Renal pelvis (tissue), 4 donors: ENCODE data around the gene CDC42EP5. TPM values are rescaled to one million over a fixed set of nuclear protein-coding genes. Genes with fewer than 3 reads are reported as not detected.
A peak's percentile ranks its signal among the peaks of the same experiment; 100 is the strongest.

Source experiments
- DNase-seq: peaks from one replicate; pipeline ENCODE4 v3.0.0-alpha.2; 2013
- polyA plus RNA-seq, 3 donors: library from polyadenylated mRNA; unstranded; fragments of 120-200 nt; gene quantifications; one replicate each; pipeline ENCODE4 v1.2.1, GENCODE V29; 2013; ENCODE audit not compliant: insufficient read length in 3 of 3

The CDC42EP5 gene
- polyA plus RNA-seq, 3 donors, result 27.1 to 46.5 (median 40.9) TPM

DNA sequence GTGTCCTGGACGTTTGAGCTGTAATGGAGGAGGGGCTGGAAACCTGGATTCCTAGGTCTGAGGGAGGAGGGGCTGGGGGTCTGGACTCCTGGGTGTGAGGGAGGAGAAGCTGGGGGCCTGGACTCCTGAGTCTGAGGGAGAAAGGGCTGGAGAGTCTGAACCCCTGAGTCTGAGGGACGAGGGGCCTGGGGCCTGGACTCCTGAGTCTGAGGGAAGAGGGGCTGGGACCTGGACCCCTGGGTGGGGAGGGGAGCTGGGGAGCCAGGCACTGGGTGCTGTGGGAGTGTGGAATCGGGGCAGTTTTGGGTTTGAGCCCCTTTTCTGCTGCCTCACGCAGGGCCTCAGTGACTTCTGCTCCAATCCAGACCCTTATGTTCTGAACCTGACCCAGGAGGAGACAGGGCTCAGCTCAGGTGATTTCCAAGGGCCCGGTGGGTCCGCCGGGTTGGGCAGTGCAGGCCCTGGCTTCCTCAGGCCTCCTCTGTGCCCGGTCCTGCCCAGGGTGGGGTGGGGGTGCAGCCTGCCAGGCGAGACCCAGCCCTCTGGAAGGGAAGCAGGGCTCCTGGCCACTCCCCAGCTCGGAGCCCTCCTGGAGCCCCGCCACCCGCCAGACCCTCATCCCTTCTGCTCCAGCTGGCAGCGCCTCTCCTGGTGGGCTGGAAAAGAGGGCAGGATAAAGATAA is 43.4 kb downstream of the CDC42EP5 start:
- DNase-seq, result no peak

DNA sequence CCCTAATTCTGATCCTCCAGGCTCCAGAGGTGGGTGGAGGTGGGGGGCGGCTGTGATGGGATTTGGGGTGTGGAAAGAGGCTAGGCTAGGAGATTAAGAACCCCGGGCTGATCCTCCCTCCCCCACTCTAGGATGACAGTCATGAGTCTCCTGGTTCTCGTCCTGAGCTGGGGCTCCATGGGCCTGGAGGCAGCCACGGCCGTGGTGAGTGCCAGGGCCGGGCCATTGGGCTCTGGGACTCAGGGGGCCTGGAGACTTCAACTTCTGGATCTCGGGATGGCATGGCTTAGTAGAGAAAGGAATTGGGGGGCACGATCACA is 44.0 kb downstream of the CDC42EP5 start:
- DNase-seq, result no peak

DNA sequence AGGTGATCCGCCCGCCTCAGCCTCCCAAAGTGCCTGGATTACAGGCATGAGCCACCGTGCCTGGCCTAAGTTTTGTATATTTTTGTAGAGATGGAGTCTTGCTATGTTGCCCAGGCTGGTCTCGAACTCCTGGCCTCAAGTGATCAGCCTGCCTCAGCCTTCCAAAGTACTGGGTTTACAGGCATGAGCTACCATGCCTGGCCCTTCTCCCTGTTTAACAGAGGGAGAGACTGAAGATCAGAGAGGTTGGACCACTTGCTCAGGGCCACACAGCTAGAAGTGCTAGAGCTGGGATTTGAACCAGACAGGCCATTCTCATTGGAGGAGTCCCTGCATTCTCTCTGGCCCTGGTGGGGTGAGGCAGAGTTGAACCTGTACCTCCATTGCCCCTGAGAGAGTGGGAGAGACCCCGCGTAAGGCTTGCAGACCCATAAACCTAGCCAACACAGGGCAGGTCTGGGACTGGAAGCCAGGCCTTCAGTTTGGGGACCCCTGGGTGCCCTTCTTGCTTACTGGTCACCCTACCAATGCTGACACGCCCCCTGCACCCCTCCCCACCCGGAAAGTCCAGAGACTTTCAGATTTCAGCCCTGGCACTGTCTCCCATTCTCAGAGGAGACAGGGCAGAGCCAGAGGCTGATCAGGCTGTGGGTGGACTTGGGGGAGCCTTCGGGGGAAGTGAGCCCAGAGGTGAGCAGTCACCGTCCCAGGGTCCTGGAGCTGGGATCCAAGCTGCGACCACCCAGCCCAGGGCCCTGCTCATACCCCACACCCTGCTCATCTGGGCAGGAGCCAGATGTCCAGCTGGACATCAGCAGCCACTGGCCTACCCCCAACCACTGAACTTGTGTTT is 44.5 kb downstream of the CDC42EP5 start:
- no peak for DNase-seq

DNA sequence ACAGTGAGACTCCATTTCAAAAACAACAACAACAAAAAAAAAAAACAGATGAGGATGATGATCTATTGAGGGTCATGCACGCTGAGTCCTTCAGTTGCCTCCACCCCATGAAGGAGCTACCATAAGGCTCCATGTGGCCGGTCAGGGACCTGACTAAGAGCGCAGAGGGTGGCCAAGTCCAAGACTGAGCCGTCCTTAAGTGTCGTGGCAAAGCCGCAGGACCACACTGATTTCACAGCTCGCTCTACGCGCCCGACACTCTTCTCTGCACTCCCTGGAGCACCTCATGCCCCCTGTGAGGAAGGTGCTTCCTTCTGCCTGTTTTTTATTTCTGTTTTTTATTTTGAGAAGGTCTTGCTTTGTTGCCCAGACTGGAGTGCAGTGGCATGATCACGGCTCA is 45.5 kb downstream of the CDC42EP5 start:
- DNase-seq, result no peak

DNA sequence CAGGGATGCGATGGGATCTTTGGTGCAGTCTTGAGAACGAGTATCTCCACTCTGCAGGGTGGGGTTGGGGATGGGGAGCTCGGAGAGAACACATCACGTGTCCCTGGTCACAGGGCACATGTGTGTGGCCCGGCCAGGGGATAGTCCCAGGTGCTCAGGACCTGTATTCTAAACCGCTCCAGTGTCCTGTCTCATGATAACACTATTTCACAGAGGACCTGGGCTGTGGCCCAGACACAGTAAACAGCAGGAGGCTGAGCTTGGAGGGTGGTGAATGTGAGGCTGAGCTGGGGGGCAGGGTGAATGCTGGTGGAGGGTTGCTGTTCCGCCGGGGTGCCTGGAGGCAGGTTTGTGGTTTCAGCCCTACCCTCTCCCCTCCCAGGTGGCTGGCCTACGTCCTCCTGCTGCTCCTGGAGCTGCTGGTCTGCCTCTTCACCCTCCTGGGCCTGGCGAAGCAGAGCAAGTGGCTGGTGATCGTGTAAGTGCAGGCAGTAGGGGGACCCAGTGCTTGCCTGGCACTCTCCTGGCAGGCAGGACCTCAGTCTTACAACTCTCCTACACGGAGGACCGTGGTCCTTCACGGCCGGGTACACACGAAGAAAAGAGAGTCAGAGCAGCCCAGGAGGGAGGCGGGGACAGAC is 46.7 kb downstream of the CDC42EP5 start:
- DNase-seq, result no peak

DNA sequence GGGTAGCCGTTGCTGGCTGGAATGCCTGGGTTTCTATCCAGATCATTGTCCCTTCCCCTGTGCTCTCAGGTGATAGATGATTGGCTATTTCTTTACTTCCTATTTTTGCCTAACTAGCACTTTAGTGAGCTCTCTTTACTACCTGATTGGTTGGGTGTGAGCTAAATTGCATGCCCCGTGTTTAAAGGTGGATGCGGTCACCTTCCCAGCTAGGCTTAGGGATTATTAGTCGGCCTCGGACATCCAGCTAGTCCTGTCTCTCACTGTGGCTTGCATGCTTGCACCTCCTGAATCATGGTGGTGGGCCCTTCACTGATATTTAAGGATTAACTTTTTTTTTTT is 47.7 kb downstream of the CDC42EP5 start:
- no peak for DNase-seq

DNA sequence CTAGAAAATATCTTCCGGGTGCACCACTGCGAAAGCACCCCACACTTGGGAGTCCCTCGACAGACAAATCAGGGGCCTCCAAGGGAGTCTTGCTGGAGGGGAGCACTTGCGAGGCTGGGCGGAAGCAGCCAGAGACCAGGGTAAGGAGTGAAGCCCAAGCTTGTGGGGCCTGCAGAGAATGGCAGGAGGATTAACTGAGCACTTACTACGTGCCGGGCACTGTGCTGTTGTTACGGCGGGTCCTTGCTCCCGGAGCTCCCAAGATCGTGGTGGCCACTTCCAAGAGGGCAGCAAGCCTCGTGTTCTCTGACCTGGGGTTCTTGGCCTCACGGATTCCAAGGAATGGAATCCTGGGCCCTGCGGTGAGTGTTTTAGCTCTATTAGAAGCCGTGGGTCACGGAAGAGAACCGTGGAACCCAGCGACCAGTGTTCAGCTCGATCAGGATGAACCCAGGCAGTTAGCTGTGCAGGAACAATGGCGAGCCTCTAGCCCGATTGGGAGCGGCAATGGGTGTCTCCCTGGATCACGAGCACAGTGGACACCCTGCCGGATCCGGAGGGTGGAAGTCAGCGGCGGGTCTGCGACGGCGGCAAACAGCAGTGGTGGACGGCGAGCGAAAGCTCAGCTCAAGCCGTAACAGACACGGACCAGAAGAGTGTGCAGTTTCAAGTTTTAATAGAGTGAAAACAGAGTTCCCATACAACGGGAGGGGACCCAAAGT is 48.3 kb downstream of the CDC42EP5 start:
- no peak for DNase-seq

DNA sequence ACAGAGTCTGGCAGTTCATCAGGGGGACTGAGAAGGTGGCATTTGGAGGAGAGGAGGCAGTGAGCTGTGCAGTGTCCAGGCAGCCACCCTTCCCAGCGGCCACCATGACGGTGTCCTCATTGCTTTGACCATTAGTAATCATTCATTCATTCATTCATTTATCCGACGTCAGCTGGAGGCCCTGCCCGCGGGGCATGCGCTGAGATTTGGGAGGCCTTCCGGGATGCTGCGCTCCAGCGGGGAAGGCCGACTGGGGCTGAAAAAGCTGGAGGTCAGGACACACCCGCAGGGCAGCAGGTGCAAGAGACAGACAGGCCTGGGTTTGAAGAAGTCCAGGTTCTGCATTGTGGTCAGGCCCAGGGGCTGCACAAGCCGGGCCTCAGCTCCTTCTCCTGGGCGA is 48.9 kb downstream of the CDC42EP5 start:
- no peak for DNase-seq

DNA sequence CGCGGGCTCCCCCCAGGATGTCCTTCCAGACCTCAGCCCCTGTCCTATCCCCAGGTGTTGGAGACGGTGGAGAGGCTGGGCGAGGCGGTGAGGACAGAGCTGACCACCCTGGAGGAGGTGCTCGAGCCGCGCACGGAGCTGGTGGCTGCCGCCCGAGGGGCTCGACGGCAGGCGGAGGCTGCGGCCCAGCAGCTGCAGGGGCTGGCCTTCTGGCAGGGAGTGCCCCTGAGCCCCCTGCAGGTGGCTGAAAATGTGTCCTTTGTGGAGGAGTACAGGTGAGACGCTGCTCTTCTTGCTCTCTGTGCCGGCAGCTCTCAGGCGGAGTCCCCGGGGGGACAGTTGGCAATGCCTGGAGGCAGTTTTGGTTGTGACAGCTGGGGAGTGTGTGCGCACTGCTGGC is 51.0 kb downstream of the CDC42EP5 start:
- DNase-seq, result no peak

DNA sequence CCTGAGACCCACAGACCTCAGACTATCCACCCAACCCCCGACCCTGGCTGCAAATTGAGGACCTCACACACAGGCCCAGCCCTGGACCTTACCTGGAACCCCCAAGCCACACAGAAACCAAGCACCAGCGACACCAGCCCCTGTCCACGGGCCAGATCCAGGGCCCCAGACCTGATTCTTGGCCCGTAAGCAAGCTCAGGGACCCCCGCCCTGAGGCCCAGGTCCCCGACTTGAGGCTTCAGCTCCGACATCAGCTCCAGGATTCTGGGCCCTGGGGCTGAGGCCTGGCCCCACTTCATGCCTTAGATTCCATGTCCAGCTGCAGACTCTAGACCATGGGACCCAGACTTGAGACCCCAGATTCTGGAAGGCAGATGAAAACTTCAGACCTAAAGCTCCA is 51.6 kb downstream of the CDC42EP5 start:
- DNase-seq, result no peak

DNA sequence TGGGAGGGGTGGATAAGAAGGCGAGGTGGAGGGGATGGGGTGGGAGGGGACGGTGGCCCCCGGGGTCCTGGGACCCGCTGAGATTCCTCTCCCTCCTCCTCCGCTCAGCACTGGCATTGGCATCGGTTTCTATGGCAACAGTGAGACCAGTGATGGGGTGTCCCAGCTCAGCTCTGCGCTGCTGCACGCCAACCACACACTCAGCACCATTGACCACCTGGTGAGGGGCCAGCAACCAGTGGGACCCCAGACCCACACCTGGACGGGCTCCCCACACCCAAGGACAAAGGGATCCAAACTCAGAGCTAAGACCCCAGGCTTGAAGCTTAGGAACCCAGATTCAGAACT is 52.0 kb downstream of the CDC42EP5 start:
- no peak for DNase-seq

DNA sequence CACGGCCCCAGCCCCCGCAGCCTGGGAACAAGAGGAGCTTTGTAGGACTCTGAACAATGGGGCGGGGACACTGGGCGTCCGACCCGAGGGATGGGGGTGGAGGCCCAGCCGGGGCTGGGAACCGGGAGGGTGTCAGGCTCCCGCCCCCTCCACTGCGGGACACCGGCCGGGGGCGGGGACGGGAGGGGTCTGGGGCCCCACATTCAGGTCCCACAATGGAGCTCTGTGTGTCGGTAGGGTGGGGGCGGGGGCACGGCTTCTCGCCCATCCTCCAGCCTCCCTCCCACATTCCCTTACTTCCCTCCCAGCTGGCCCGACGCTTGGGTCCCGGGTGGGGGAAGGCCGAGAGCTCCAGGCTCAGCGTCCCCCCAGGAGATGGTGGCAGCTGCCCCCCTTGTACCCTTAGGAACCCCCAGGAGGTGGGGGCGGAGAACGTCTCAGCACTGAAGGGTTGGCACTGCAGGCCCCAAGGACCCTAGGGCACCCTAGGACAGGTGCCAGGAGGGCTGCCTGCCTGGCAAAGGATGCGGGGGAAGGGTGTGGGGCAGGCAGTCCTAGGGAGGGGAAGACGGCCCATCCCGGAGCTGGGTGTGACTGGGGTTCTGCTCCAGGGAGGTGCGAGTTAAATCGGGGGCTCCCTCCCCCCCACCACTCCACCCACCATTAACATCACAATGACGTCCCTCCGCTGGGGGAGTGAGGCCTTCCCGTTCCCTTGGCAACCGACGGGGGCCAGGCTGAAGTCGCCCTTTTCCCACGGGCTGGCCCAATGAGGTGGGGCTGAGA is 52.5 kb downstream of the CDC42EP5 start:
- DNase-seq, result peak; percentile 59

DNA sequence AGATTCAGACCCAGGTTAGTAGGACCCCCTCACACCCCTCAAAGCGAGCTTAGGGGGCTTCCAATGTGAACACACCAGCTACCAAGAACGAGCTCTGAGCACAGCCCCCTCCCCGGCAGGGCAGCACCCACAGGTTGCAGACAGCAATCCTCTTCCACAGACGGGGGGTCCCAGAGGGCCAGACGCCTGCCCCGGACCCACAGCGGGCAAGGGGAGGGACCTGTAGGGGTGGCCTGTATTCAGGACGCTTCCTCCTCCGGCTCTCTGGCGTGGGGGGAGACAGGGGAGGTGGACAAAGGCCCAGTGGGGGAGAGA is 53.1 kb downstream of the CDC42EP5 start:
- DNase-seq, result no peak

DNA sequence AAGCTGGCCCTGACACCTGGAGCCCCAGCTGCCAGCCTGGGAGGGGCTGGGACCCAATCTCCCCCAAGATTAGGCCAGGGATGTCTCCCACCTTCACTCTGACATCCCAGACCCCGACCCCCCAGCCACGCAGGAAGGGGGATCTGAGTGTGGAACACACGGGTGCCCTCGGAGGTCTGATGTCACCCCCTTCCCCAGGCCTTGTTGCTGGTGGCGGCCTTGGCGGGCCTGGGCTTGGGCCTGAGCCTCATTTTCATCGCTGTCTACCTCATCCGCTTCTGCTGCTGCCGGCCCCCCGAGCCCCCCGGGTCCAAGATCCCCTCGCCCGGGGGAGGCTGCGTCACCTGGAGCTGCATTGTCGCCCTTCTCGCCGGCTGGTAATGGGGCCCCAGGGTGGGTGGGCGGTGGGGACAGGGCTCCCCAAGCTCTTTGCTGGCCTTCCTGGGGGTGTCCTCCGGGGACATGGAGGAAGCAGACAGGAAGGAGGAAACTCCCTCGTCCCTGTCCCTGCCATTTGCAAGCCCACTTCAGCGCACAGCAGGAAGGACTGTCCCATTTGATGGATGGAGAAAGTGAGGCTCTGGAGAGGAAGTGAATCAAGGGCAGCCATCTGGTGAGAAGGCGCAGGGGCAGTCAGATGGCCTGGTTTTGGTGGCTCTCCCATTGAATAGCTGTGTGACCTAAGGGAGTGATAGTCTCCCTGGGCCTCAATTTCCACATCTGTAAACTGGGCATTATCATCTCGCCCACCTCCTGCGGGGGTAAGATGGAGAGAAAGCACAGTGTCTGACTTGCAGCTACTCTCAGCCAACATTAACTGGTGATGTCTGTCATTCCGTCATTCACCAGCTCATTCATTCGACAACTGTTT is 53.9 kb downstream of the CDC42EP5 start:
- DNase-seq, result no peak

DNA sequence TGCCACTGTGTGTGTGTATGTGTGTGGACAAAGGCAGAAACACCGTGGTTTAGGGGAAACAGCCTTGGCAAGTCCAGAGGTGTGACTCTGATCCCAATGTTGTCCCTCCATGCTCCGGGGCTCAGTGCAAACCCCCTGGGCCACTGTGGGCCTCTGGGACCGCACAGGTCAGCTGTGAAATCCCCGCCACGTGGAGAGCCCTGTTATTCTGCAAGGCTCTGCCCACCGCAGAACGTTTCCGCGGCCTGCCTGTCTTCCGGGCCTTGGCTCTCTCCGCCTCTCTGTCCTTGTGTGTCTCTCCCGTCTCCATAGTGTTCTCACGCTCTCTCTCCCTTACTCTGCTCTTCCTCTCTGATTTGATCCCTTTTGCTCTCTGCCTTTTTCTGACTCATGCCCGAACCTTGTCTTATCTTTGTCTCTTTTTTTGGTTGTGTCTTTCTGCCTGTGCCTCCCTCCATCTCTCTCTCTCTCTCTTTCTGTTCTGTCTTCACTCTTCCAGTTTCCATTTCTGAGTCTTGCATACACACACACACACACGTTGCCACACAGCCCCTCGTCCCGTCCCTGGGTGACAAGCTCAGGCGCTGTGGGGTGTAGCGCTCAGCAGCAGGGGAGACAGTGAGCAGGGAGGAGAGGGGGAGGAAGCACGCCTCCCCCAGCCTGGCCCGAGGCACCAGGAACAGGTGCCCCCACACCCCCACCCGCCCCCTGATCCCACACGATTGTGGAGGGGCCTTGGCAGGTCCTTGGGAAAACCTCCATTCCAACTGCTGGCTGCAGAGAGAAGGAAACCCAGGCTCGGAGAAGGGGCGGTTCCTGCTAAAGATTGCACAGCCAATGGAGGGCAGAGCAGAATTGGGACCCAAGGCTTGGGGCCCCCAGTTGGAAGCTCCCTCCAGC is 54.8 kb downstream of the CDC42EP5 start:
- no peak for DNase-seq

DNA sequence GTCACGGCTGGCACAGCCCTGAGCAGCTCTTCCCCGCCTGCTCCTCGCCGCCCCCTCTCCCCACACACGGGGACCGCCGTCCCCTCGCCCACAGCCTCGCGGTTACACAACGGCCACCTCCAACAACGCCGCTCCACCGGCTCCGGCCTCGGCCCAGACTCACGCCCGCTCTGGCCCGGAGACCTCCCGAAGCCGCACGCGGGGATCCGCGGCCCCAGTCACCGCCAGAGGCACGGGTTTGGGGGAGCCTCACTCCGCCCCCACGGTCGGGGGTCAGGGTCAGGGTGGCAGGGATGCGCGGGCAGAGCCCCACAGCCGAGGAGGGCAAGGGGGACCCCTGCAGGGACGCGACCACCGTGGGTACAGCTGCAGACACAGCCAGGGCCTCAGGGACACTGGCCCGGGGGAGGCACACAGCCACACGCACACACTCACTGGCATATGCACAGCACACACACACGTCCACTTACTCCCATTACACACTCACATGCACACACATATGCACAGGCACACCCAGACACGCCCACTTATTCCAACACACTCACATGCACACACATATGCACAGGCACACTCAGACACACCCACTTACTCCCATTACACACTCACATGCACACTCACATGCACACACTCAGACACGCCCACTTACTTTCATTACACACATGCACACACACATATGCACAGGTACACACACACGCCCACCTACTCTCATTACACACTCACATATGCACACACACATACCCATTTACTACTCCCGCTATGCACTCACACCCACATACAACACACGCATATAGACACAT is 56.2 kb downstream of the CDC42EP5 start:
- DNase-seq, result no peak

DNA sequence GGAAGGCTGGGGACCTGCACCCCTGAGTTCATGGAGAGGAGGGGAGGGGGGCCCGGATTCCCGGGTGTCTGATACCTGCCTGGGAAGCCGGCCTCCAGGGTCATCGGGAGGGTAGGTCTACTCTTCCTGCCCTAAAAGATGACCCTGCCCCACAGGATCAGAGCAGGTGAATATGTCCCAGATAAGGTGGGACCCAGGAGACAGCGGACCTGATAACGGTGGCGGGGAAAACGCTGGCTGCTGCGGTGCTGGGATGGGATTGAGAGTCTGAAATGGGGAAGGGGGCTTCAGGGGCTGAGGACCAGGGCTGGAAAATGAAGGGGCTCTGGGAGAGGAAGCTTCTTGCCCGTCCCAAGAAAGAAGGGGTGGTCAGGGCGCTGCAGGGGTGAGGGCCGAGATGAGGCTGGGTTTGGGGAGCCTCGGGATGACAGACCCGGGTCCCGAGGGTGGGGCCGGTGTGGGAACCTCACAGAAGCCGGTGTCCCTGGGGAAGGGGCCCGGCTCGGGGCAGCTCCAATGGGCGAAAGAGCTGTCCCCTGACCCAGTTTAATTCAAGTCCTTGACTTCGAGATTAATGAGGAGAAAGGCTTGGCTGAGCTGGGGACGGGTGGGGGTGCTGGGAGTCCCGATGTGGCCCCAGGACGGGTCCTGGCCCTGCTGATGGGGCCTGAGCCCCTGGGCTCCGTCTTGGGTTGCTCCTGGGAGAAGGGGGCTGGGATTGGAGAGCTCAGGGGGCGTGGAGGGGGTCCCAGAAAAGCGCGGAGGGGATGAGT is 57.0 kb downstream of the CDC42EP5 start:
- no peak for DNase-seq

DNA sequence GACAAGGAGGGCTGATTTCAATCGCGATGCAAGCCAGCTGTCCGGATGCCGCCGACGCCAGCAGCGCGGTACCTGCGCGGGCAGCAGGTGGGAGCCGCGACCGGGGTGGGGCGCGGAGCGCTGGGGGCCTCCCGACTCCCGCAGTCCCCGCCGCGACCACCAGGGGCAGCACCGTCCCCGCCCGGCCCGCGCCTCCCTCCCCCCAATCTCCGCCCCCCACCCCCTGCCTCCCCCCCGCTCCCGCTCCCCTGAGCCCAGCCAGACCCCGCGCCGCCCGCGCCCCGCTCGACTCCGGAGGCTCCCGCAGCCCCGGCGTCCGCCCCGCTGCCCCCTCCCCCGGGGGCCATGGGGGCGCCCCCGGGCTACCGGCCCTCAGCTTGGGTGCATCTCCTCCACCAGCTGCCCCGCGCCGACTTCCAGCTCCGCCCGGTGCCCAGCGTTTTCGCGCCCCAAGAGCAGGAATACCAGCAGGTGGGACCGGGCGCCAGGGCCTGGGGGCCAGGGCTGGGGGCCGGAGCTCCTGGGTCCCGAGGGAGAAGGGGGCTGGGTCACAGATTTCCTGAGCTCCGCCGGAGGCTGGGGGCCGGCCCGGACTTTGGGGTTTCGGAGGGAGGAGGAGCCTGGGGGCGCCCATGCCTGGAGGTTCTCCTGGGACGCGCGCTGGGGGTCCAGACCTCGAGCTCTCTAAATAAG is 57.7 kb downstream of the CDC42EP5 start, which contains the start of gene TTYH1:
TSS of gene TTYH1 (plus strand) at position 257 of the 693 bp plus-strand sequence. CDS start at position 346, 89 bp downstream.
- no peak for DNase-seq
